SHP77 treated with DMSO at 0.1 percent for 48 hours (cell line): ENCODE data around the gene FRMD5.

Source experiments
- DNase-seq: peaks from one replicate; lab custom pipeline; 2025; lab: John Stamatoyannopoulos, UW

FRMD5 gene

GRCh38 chr15:44093836-44094235, 101.2 kb downstream of the FRMD5 start:
- DNase-seq: no peak

- no peak for DNase-seq
Observed at GRCh38 chr15:44092221-44092620, 102.8 kb downstream of the FRMD5 start.

GRCh38 chr15:44087578-44088465, 107.2 kb downstream of the FRMD5 start:
- no peak for DNase-seq

- DNase-seq: no peak
Observed at GRCh38 chr15:44084770-44085169, 110.3 kb downstream of the FRMD5 start.

GRCh38 chr15:44084171-44084570, 110.9 kb downstream of the FRMD5 start:
- no peak for DNase-seq

GRCh38 chr15:44082558-44083157, 112.4 kb downstream of the FRMD5 start:
- DNase-seq: no peak

GRCh38 chr15:44081026-44082013, 113.8 kb downstream of the FRMD5 start:
- no peak for DNase-seq

- DNase-seq: no peak
Observed at GRCh38 chr15:44075535-44075934, 119.5 kb downstream of the FRMD5 start.

GRCh38 chr15:44069489-44069888, 125.6 kb downstream of the FRMD5 start:
- DNase-seq: no peak

- no peak for DNase-seq
Observed at GRCh38 chr15:44068347-44068746, 126.7 kb downstream of the FRMD5 start.

GRCh38 chr15:44066211-44066827, 128.8 kb downstream of the FRMD5 start:
- DNase-seq: peak; percentile 28

- DNase-seq: no peak
Observed at GRCh38 chr15:44064706-44065105, 130.4 kb downstream of the FRMD5 start.

GRCh38 chr15:44058126-44058525, 136.9 kb downstream of the FRMD5 start:
- no peak for DNase-seq

GRCh38 chr15:44045661-44046060, 149.4 kb downstream of the FRMD5 start:
- DNase-seq: no peak

GRCh38 chr15:44045217-44045616, 149.9 kb downstream of the FRMD5 start:
- DNase-seq: no peak

- no peak for DNase-seq
Observed at GRCh38 chr15:44038755-44039191, 156.3 kb downstream of the FRMD5 start.

- no peak for DNase-seq
Observed at GRCh38 chr15:44035781-44036699, 159.0 kb downstream of the FRMD5 start.

GRCh38 chr15:44034933-44035624, 160.0 kb downstream of the FRMD5 start:
- DNase-seq: no peak

- DNase-seq: no peak
Observed at GRCh38 chr15:44034334-44034733, 160.7 kb downstream of the FRMD5 start.

- DNase-seq: no peak
Observed at GRCh38 chr15:44033894-44034293, 161.2 kb downstream of the FRMD5 start.
